RWPE2 (cell line): ENCODE data around the gene CALR3.
"Not testable (repeated sequence)": the region's sequence is repeated elsewhere in the genome, so short reads cannot be mapped to it uniquely, and the experiment has no call there.

Experiments
- ATAC-seq: fragments of 200-7000 bp; cut with Tn5 transposase; 3 replicates; pipeline ENCODE4 v1.9.1; 2021; ENCODE audit warnings: low read depth
- DNase-seq: peaks from one replicate; pipeline ENCODE4 v3.0.0-alpha.2; 2020; ENCODE audit warnings: low spot score
- H3K27ac ChIP-seq: fragments of 450-650 bp; 2 replicates; pipeline ENCODE4 v1.5.1; 2017; ENCODE audit warnings: mild to moderate bottlenecking; ENCODE audit not compliant: poor library complexity, severe bottlenecking
- H3K27me3 ChIP-seq: fragments of 250-450 bp; sonication (Bioruptor Pico); 2 replicates; pipeline ENCODE4 v1.5.1; 2021; ENCODE audit warnings: mild to moderate bottlenecking, moderate library complexity; ENCODE audit not compliant: insufficient read depth, poor library complexity, severe bottlenecking
- H3K36me3 ChIP-seq: fragments of 250-450 bp; sonication (Bioruptor Pico); 2 replicates; pipeline ENCODE4 v1.5.1; 2020; ENCODE audit warnings: low read depth, mild to moderate bottlenecking, moderate library complexity
- H3K4me1 ChIP-seq: fragments of 250-450 bp; sonication (Bioruptor Pico); 2 replicates; pipeline ENCODE4 v1.5.1; 2021; ENCODE audit warnings: mild to moderate bottlenecking, moderate library complexity; ENCODE audit not compliant: insufficient read depth, poor library complexity, severe bottlenecking
- H3K4me3 ChIP-seq: fragments of 250-450 bp; sonication (Bioruptor Pico); 2 replicates; pipeline ENCODE4 v1.5.1; 2021; ENCODE audit warnings: mild to moderate bottlenecking, moderate library complexity; ENCODE audit not compliant: severe bottlenecking
- H3K9me3 ChIP-seq: fragments of 250-450 bp; sonication (Bioruptor Pico); 2 replicates; pipeline ENCODE4 v1.5.1; 2021; ENCODE audit warnings: mild to moderate bottlenecking, moderate library complexity; ENCODE audit not compliant: severe bottlenecking
- TF ChIP-seq, protein P1 (sequence below): fragments of 450-650 bp; IDR thresholded peaks from one replicate; pipeline ENCODE4 v1.5.1; 2017; ENCODE audit warnings: mild to moderate bottlenecking, moderate library complexity; ENCODE audit not compliant: poor library complexity, severe bottlenecking

CALR3 gene, protein sequence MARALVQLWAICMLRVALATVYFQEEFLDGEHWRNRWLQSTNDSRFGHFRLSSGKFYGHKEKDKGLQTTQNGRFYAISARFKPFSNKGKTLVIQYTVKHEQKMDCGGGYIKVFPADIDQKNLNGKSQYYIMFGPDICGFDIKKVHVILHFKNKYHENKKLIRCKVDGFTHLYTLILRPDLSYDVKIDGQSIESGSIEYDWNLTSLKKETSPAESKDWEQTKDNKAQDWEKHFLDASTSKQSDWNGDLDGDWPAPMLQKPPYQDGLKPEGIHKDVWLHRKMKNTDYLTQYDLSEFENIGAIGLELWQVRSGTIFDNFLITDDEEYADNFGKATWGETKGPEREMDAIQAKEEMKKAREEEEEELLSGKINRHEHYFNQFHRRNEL

DNA sequence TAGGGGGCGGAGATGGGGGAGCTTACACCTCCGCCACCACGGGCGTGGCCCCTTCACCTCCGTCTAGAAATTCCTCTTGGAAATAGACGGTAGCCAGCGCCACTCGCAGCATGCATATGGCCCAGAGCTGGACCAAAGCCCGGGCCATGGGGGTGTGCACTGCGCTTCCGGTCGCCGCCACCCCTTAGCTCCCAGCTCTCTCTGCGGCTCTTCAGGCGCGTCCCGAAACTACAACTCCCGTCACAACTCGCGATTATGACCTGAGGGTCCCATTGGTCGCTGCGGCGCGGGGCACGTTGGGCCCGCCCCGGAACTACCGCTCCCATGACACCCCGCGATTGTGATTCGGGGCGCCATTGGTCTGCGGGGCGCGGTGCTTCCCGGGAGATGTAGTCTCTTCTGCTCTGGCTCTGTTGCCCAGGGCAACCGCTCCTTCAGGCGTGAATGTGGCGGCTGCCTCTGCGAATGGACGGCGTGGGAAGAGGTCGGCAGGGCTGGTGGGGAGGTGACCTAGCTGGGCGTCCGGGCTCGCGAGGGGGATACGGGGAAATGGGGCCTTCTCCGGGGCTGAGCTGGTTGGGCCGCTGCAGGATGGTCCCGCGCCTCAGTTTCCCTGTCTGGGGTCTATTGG is at the start of gene CALR3, which contains the start of gene C19orf44:
Gene CALR3, minus strand, starts transcription at position 186 of the 631 bp plus-strand sequence. Its CDS starts 38 bp downstream, at position 148.
Gene C19orf44, plus strand, starts transcription at position 413 of the 631 bp plus-strand sequence. CDS start 4,399 bp downstream, outside the sequence.
- H3K36me3 ChIP-seq, result no peaks in the 10 kb centered on the region
- TF ChIP-seq, protein P1, sequence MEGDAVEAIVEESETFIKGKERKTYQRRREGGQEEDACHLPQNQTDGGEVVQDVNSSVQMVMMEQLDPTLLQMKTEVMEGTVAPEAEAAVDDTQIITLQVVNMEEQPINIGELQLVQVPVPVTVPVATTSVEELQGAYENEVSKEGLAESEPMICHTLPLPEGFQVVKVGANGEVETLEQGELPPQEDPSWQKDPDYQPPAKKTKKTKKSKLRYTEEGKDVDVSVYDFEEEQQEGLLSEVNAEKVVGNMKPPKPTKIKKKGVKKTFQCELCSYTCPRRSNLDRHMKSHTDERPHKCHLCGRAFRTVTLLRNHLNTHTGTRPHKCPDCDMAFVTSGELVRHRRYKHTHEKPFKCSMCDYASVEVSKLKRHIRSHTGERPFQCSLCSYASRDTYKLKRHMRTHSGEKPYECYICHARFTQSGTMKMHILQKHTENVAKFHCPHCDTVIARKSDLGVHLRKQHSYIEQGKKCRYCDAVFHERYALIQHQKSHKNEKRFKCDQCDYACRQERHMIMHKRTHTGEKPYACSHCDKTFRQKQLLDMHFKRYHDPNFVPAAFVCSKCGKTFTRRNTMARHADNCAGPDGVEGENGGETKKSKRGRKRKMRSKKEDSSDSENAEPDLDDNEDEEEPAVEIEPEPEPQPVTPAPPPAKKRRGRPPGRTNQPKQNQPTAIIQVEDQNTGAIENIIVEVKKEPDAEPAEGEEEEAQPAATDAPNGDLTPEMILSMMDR, result no peak
- peak within 1 kb of the TSS; percentile 76 for H3K4me3 ChIP-seq
- DNase-seq (peak; percentile 97), ATAC-seq (peak; percentile 99)
- H3K4me1 ChIP-seq, result no peaks in the 10 kb centered on the region
- H3K9me3 ChIP-seq, result no peaks in the 10 kb centered on the region
- no peak within 1 kb of the TSS for H3K27ac ChIP-seq
- no peaks in the 10 kb centered on the region for H3K27me3 ChIP-seq

DNA sequence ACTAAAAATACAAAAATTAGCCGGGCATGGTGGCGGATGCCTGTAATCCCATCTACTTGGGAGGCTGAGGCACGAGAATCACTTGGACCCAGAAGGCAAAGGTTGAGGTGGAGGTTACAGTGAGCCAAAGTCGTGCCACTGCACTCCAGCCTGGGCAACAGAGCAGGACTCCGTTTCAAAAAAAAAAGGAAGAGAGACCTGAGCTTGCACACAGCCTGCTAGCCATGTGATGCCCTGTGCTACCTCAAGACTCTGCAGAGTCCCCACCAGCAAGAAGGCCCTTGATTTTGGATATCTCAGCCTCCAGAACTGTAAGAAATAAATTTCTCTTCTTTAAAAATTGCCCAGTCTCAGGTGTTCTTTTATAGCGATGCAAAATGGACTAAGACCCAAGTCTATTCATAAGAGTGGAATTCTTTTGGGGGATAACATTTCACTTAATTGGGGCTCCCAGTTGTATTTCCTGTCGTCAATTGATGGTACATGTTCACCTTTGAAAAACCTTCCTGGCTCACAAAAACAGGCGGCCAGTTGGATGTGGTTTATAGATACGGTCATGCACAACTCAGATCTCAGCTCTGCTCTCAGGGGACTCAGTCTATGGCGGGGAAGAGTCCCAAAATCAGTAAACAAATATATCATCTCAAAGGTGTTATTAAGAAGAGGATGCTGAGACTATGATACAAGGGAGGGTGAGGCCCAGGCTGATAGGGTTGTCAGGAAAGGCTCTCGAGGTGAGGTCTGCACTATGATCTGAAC is 48.7 kb upstream of the CALR3 start:
- peaks cover 21% of the 10 kb centered on the region for H3K36me3 ChIP-seq
- ATAC-seq, result no peak
- H3K27me3 ChIP-seq, result no peaks in the 10 kb centered on the region
- DNase-seq, result no peak
- H3K9me3 ChIP-seq, result no peaks in the 10 kb centered on the region
- H3K4me1 ChIP-seq, result peaks cover 10% of the 10 kb centered on the region
- no peak overlapping the region for H3K27ac ChIP-seq
- TF ChIP-seq, protein P1, result no peak
- H3K4me3 ChIP-seq, result no peak overlapping the region

DNA sequence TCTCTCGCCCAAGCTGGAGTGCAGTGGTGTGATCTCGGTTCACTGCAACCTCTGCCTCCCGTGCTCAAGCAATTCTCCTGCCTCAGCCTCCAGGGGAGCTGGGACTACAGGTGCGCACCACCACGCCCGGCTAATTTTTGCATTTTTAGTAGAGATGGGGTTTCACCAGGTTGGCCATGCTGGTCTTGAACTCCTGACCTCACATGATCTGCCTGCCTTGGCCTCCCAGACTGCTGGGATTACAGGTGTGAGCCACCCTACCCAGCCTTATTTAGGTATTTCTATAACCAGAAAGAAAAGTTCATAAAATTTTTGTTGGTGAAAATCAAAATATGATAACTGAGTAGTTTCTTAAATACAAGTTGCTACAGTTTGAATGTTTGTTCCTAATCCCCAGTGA is 47.8 kb upstream of the CALR3 start:
- not testable (repeated sequence) for H3K4me3 ChIP-seq, H3K9me3 ChIP-seq, ATAC-seq, H3K27me3 ChIP-seq, H3K27ac ChIP-seq, DNase-seq, H3K4me1 ChIP-seq
- H3K36me3 ChIP-seq, result peaks cover 25% of the 10 kb centered on the region

DNA sequence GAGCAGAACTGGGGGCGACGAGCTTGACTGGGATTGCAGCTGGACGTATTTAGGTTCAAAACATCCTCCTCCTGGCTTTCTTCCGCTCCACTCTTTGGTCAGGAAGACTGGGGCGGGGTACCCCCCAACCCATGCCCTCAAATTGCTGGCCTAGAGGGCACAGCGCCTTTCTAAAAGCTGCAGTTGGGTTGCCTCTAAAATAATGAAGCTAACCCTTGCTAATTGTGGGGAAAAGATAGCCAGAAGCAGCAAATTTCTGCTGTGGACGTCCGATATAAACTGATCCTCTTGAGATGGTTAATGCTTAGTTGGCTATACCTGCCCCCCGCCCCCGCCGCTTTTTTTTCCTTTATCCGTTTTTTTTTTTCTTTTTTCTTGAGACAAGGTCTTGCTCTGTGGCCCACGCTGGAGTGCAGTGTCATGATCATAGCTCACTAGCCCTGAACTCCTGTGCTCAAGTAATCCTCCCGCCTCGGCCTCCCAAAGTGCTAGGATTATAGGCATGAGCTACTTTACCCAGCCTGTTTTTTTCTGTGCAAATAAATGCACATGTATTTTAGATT is 47.0 kb upstream of the CALR3 start:
- ATAC-seq (peak; percentile 13; the same call in 2 of the 3 replicates), DNase-seq (no peak)
- Histone ChIP-seq H3K4me1 (peaks cover 5% of the 10 kb centered on the region), H3K4me3 (peak overlapping the region; percentile 94), H3K9me3 (no peaks in the 10 kb centered on the region), H3K27ac (peak overlapping the region; percentile 61), H3K36me3 (peaks cover 30% of the 10 kb centered on the region), H3K27me3 (no peaks in the 10 kb centered on the region)
- TF ChIP-seq, protein P1, result no peak
